ENCODE measurements around the gene CHST10.
"Not testable (repeated sequence)": the region's sequence is repeated elsewhere in the genome, so short reads cannot be mapped to it uniquely, and the experiment has no call there.

CHST10 gene

GRCh38 chr2:100383306-100383705 lies 34.2 kb downstream of the CHST10 start:
- Mint-ChIP-seq H3K27me3 (peaks cover 9% of the 10 kb centered on the region), H3K4me1 (no peaks in the 10 kb centered on the region), H3K36me3 (ENCODE audit: insufficient read depth) (peaks cover 2% of the 10 kb centered on the region), H3K27ac (ENCODE audit: low read depth) (no peak overlapping the region), H3K9me3 (no peaks in the 10 kb centered on the region), H3K4me3 (no peak overlapping the region)
- no peak for DNase-seq (ENCODE audit: low spot score in 2 of 2)
- no peak for ATAC-seq (replicated peaks; ENCODE audit: extremely low read depth, poor library complexity, severe bottlenecking)

GRCh38 chr2:100381240-100381639 lies 36.2 kb downstream of the CHST10 start:
- ATAC-seq (replicated peaks; ENCODE audit: extremely low read depth, poor library complexity, severe bottlenecking) (peak; percentile 28), DNase-seq (ENCODE audit: low spot score in 2 of 2) (peak; percentile 45 to 58)
- no peak overlapping the region for H3K4me3 Mint-ChIP-seq
- H3K9me3 Mint-ChIP-seq: no peaks in the 10 kb centered on the region
- no peaks in the 10 kb centered on the region for H3K4me1 Mint-ChIP-seq
- peaks cover 9% of the 10 kb centered on the region for H3K27me3 Mint-ChIP-seq
- peaks cover 2% of the 10 kb centered on the region for H3K36me3 Mint-ChIP-seq (ENCODE audit: insufficient read depth)
- H3K27ac Mint-ChIP-seq (ENCODE audit: low read depth): no peak overlapping the region

- Mint-ChIP-seq H3K9me3 (no peaks in the 10 kb centered on the region), H3K4me3 (no peak overlapping the region), H3K27me3 (peaks cover 9% of the 10 kb centered on the region), H3K27ac (ENCODE audit: low read depth) (no peak overlapping the region), H3K36me3 (ENCODE audit: insufficient read depth) (peaks cover 2% of the 10 kb centered on the region), H3K4me1 (no peaks in the 10 kb centered on the region)
- ATAC-seq (replicated peaks; ENCODE audit: extremely low read depth, poor library complexity, severe bottlenecking): no peak
- DNase-seq (ENCODE audit: low spot score in 2 of 2): no peak
Measured at GRCh38 chr2:100380681-100381080, 36.8 kb downstream of the CHST10 start.

- no peak overlapping the region for H3K4me3 Mint-ChIP-seq
- no peak overlapping the region for H3K27ac Mint-ChIP-seq (ENCODE audit: low read depth)
- H3K4me1 Mint-ChIP-seq: no peaks in the 10 kb centered on the region
- peaks cover under 1% of the 10 kb centered on the region for H3K9me3 Mint-ChIP-seq
- no peak for DNase-seq (ENCODE audit: low spot score in 2 of 2)
- no peak for ATAC-seq (replicated peaks; ENCODE audit: extremely low read depth, poor library complexity, severe bottlenecking)
- peaks cover 25% of the 10 kb centered on the region for H3K27me3 Mint-ChIP-seq
- no peaks in the 10 kb centered on the region for H3K36me3 Mint-ChIP-seq (ENCODE audit: insufficient read depth)
Measured at GRCh38 chr2:100376836-100377235, 40.6 kb downstream of the CHST10 start.

- H3K4me1 Mint-ChIP-seq: no peaks in the 10 kb centered on the region
- peaks cover 27% of the 10 kb centered on the region for H3K9me3 Mint-ChIP-seq
- no peak for ATAC-seq (replicated peaks; ENCODE audit: extremely low read depth, poor library complexity, severe bottlenecking)
- H3K36me3 Mint-ChIP-seq (ENCODE audit: insufficient read depth): no peaks in the 10 kb centered on the region
- no peak overlapping the region for H3K4me3 Mint-ChIP-seq
- no peak overlapping the region for H3K27ac Mint-ChIP-seq (ENCODE audit: low read depth)
- no peak for DNase-seq (ENCODE audit: low spot score in 2 of 2)
- H3K27me3 Mint-ChIP-seq: peaks cover 57% of the 10 kb centered on the region
Measured at GRCh38 chr2:100367163-100367562, 50.3 kb downstream of the CHST10 start.

GRCh38 chr2:100365434-100365833 lies 52.0 kb downstream of the CHST10 start:
- Mint-ChIP-seq H3K4me3 (no peak overlapping the region), H3K27me3 (peaks cover 40% of the 10 kb centered on the region), H3K4me1 (no peaks in the 10 kb centered on the region), H3K9me3 (peaks cover 21% of the 10 kb centered on the region), H3K36me3 (ENCODE audit: insufficient read depth) (no peaks in the 10 kb centered on the region), H3K27ac (ENCODE audit: low read depth) (no peak overlapping the region)
- no peak for DNase-seq (ENCODE audit: low spot score in 2 of 2)
- ATAC-seq (replicated peaks; ENCODE audit: extremely low read depth, poor library complexity, severe bottlenecking): no peak

- not testable (repeated sequence) for ATAC-seq (replicated peaks; ENCODE audit: extremely low read depth, poor library complexity, severe bottlenecking); DNase-seq (ENCODE audit: low spot score in 2 of 2); H3K27ac Mint-ChIP-seq (ENCODE audit: low read depth); H3K4me1 Mint-ChIP-seq; H3K36me3 Mint-ChIP-seq (ENCODE audit: insufficient read depth); H3K4me3 Mint-ChIP-seq
- H3K27me3 Mint-ChIP-seq: peaks cover 41% of the 10 kb centered on the region
- peaks cover 20% of the 10 kb centered on the region for H3K9me3 Mint-ChIP-seq
Measured at GRCh38 chr2:100362269-100362668, 55.2 kb downstream of the CHST10 start.

GRCh38 chr2:100359576-100359975 lies 57.9 kb downstream of the CHST10 start:
- Mint-ChIP-seq H3K4me3 (no peak overlapping the region), H3K9me3 (peaks cover 20% of the 10 kb centered on the region), H3K36me3 (ENCODE audit: insufficient read depth) (no peaks in the 10 kb centered on the region), H3K4me1 (no peaks in the 10 kb centered on the region), H3K27me3 (peaks cover 57% of the 10 kb centered on the region), H3K27ac (ENCODE audit: low read depth) (no peak overlapping the region)
- DNase-seq (ENCODE audit: low spot score in 2 of 2) (no peak), ATAC-seq (replicated peaks; ENCODE audit: extremely low read depth, poor library complexity, severe bottlenecking) (no peak)

- no peaks in the 10 kb centered on the region for H3K4me1 Mint-ChIP-seq
- peaks cover 20% of the 10 kb centered on the region for H3K9me3 Mint-ChIP-seq
- DNase-seq (ENCODE audit: low spot score in 2 of 2) (no peak), ATAC-seq (replicated peaks; ENCODE audit: extremely low read depth, poor library complexity, severe bottlenecking) (no peak)
- H3K4me3 Mint-ChIP-seq: no peak overlapping the region
- H3K27ac Mint-ChIP-seq (ENCODE audit: low read depth): no peak overlapping the region
- H3K36me3 Mint-ChIP-seq (ENCODE audit: insufficient read depth): no peaks in the 10 kb centered on the region
- peaks cover 58% of the 10 kb centered on the region for H3K27me3 Mint-ChIP-seq
Measured at GRCh38 chr2:100358554-100358953, 58.9 kb downstream of the CHST10 start.

GRCh38 chr2:100352521-100352920 lies 64.9 kb downstream of the CHST10 start:
- no peaks in the 10 kb centered on the region for H3K4me1 Mint-ChIP-seq
- H3K4me3 Mint-ChIP-seq: no peak overlapping the region
- H3K27me3 Mint-ChIP-seq: peaks cover 91% of the 10 kb centered on the region
- no peak for ATAC-seq (replicated peaks; ENCODE audit: extremely low read depth, poor library complexity, severe bottlenecking)
- H3K36me3 Mint-ChIP-seq (ENCODE audit: insufficient read depth): no peaks in the 10 kb centered on the region
- H3K9me3 Mint-ChIP-seq: no peaks in the 10 kb centered on the region
- DNase-seq (ENCODE audit: low spot score in 2 of 2): no peak
- no peak overlapping the region for H3K27ac Mint-ChIP-seq (ENCODE audit: low read depth)

GRCh38 chr2:100350661-100351185 lies 66.7 kb downstream of the CHST10 start:
- Mint-ChIP-seq H3K27me3 (peaks cover 93% of the 10 kb centered on the region), H3K36me3 (ENCODE audit: insufficient read depth) (no peaks in the 10 kb centered on the region), H3K4me3 (no peak overlapping the region), H3K4me1 (no peaks in the 10 kb centered on the region), H3K9me3 (no peaks in the 10 kb centered on the region), H3K27ac (ENCODE audit: low read depth) (no peak overlapping the region)
- DNase-seq (ENCODE audit: low spot score in 2 of 2) (no peak), ATAC-seq (replicated peaks; ENCODE audit: extremely low read depth, poor library complexity, severe bottlenecking) (no peak)

- H3K9me3 Mint-ChIP-seq; DNase-seq (ENCODE audit: low spot score in 2 of 2); H3K4me3 Mint-ChIP-seq; H3K27ac Mint-ChIP-seq (ENCODE audit: low read depth); ATAC-seq (replicated peaks; ENCODE audit: extremely low read depth, poor library complexity, severe bottlenecking); H3K4me1 Mint-ChIP-seq; H3K36me3 Mint-ChIP-seq (ENCODE audit: insufficient read depth): not testable (repeated sequence)
- peaks cover 88% of the 10 kb centered on the region for H3K27me3 Mint-ChIP-seq
Measured at GRCh38 chr2:100345144-100345543, 72.3 kb downstream of the CHST10 start.

- Mint-ChIP-seq H3K9me3 (no peaks in the 10 kb centered on the region), H3K4me1 (no peaks in the 10 kb centered on the region), H3K4me3 (no peak overlapping the region), H3K27ac (ENCODE audit: low read depth) (no peak overlapping the region), H3K36me3 (ENCODE audit: insufficient read depth) (no peaks in the 10 kb centered on the region), H3K27me3 (peaks cover 88% of the 10 kb centered on the region)
- ATAC-seq (replicated peaks; ENCODE audit: extremely low read depth, poor library complexity, severe bottlenecking): no peak
- DNase-seq (ENCODE audit: low spot score in 2 of 2): no peak
Measured at GRCh38 chr2:100344433-100344832, 73.0 kb downstream of the CHST10 start.

- not testable (repeated sequence) for H3K9me3 Mint-ChIP-seq; ATAC-seq (replicated peaks; ENCODE audit: extremely low read depth, poor library complexity, severe bottlenecking); DNase-seq (ENCODE audit: low spot score in 2 of 2); H3K36me3 Mint-ChIP-seq (ENCODE audit: insufficient read depth); H3K4me3 Mint-ChIP-seq; H3K4me1 Mint-ChIP-seq; H3K27ac Mint-ChIP-seq (ENCODE audit: low read depth)
- H3K27me3 Mint-ChIP-seq: peaks cover 80% of the 10 kb centered on the region
Measured at GRCh38 chr2:100342466-100342865, 75.0 kb downstream of the CHST10 start.
